Epidermal melanocyte (primary cell): Measurements from ENCODE around the gene NCKAP5.
"Not testable (repeated sequence)": the region's sequence is repeated elsewhere in the genome, so short reads cannot be mapped to it uniquely, and the experiment has no call there.

Experiments
- DNase-seq: peaks from one replicate; pipeline ENCODE4 v3.0.0; 2011; ENCODE audit warnings: low spot score; ENCODE audit not compliant: insufficient read length

NCKAP5 gene

DNA sequence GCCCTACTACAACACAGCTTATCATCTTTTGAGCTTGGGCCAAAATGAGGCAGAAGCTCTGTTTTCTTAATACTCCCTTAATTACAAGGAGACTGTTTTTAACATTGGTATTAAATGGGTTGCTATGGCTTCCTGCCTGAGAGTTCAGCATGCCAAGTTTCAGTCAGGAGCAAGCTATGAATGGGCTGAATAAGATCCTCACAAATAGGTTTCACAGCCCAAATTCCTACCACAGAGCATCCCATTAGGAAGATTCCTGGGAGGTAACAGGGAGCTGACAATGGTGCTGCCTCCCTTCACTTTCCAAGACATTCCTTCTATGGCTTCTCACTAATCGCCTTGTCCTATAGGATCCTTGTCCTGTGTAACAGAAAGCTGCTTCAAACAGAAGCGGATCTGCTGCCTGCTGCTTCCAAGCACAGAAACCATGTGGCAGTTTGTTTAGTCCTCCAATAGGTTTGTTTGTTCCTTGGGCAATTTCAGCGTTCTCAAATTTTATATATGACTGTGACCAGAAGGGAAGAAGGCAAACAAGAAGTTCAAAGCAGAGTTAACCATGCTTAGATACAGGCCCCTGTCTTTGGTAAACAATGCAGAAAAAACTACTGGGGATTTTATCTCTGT lies 70.9 kb downstream of the NCKAP5 start:
- DNase-seq, result peak; percentile 36

DNA sequence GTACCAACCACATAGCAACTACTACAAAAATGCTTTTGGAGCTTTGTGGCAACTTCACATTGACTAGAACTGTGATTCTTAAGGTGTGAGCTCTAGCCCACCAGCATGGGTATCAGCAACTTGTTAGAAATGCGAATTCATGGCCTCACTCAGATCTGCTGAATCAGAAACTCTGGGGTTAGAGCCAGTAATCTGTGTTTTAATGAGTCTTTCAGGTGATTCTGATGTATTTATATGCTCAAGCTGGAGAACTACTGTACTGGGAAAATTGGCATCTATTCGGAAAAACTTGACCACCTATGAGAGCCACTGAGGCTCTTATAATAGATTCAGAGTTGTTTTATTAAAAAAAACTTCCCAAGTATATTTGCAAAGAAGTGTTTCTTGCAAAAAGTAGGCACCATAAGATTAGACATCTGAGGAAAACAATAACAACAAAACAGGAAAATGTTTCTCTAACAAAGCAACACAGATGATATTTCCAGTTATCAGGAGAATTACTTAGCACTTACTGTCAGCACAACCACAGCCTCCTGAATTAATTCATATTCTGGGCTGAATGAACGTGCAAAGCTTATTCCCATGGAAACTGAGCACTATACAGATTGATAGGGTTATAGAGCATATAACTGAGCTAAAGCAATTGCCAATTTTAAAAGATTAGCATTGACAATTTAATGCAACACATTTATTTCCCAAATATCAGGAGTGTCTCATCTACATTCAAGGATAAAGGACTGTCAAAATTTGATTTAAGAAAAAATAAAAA lies 71.6 kb downstream of the NCKAP5 start:
- DNase-seq, result no peak

DNA sequence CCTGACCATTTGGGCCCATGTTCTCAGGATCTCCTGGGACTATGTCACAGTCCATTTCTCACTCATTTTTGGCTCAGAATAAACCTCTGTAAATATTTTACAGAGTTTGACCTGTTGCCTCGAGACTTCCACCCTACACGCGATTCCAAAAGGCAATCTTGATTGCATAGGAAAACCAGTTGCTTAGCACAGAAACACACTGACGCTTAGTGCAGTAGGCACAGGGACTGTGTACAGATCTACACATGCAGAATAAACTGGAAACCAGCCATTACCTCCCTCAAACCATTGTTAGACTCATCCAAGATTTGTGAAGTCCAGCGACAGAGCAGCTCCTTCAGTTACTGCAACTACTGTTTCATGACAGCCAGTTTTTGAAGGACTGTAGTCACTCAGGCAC lies 73.0 kb downstream of the NCKAP5 start:
- DNase-seq, result no peak

DNA sequence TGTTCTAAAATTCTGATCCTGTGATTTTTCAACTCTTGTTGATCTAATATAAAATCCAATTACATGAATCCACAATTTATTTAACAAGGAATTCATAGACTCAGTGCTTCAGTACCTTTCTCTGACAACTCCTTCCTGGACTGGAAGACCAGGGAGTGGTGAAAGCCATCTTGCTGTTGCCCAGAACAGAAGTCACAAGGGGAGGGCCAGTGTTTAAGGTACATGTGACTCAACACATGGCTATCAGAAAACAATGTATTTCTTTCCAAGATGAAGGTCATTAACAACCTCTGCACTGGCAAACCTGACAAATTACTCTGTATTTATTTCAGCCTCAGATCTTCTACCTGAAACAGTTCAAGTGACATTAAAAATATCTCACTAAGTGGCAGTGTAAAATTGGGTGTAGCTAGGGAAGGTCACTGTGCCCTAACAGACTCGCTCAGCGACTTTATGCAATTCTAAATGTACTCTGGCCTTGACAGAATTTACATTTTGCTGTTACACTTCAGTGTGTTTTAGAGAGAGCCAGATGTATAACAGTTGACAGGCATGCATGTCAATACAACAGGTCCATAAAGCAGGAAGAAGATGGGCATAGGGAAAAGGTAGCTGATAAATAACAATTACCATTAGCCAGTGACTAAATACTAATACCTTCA lies 75.4 kb downstream of the NCKAP5 start:
- no peak for DNase-seq

DNA sequence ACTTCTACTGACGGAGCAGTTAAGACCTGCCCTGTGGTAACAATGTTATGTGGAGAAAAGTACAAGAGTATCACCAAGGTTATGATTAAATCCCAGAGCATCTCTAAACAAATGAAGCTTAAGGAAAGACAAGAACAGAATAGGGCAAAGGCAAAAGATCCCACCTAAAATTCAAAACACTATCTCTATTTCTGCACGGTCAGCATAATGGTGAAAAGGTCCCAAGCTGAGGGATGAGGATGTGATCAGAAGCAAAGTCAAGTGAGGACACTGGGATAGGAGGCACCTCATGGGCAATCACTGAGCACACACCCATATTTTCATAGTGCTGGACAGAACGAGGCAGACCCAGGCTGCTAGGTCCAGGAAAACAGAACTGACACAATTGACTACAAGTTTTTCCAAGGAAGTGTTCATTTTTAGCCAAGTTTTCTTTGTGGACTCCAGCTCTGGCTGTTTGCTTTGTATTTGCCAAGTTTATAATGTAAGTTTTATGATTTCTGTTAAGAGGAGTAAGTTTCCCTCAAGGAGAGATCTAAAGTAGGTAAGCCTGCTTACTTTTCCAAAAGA lies 77.8 kb downstream of the NCKAP5 start:
- DNase-seq, result no peak

DNA sequence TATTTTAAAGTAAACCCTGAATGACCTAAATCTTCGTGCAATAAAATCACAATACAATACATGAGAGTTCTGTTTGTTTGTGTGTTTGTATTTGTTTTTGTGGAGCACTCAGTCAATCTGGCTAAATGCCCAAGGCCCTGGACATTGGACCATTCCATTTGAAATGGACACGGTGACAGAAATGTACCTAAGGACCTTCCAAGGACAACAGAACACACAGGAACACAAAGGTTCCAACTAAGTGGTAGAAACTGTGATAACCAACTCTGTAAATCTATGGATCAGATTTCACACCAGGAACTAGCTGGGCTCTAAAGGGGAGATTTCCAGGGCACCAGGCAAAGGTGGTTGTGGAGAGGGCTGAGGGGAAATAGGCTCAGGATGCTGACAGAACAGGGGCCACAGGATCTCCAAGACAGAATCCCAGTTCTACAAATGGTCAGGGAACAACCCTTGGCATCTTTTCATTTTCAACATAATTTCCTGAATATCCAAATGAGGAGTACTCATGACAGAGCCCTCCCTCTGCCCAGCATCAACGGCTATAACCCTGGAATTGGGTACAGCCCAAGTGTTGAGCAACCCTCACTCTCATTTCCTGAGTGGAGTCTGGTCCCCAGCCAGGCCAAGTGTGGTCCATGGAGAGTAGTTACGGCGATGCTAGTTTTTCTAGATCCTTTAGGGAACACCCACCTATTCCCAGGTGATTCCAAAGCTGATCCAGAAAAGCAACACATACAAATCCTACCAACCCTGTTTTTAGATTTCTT lies 78.4 kb downstream of the NCKAP5 start:
- no peak for DNase-seq

DNA sequence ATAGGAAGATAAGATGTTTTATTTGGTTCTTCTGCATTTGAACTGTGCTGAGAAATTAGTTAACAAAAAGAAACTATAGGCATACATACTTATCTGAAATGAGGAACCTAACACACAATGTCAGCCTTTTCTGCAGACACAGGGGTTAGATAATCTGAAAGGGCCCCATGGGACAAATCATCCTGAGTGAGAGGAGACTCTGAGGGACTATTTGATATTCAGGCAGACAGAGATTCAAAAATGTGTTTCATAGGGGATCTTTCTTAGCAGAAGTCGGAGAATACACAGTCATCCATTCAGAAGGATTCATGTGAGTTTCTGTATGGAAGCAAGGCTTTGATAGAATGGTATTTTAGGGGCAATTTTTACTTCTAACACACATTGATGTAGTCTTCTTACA lies 79.1 kb downstream of the NCKAP5 start:
- no peak for DNase-seq

DNA sequence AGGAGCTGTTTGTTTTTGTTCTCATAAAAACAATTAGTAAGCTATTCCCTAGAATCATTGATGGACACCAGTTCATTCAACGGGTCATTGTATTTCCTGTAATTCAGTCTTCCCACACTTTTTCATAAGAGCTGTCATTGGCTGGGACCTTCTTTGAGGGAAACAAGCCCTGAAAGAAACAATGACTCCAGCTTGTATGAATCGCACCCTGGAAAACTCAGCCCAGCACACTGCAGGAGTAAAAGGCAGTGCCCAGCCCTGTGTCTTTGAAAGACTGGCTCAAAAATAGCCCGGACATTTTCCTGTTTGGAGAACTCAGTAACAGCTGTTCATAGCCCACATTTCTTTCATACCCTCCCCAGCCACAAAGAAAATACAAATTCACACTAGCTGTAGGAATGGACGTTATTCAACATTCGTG lies 81.5 kb downstream of the NCKAP5 start:
- no peak for DNase-seq

DNA sequence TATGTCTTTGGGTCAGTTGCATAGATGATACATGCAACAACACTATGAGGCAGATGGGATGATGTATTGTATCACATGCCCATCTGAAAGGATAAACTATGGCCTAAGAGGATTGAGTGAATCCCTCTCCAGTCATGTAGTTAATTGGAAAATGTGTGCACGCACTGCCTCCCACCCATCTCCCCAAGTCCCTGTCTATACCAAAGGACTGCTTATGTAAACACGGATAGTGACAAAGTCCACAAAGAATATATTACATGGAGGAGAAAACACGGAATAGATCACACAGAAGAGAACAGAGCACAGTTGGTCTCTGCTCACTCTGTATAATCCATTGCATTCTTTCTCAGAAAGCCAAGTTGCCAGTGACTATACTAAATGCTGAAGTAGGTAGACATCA lies 82.4 kb downstream of the NCKAP5 start:
- no peak for DNase-seq

DNA sequence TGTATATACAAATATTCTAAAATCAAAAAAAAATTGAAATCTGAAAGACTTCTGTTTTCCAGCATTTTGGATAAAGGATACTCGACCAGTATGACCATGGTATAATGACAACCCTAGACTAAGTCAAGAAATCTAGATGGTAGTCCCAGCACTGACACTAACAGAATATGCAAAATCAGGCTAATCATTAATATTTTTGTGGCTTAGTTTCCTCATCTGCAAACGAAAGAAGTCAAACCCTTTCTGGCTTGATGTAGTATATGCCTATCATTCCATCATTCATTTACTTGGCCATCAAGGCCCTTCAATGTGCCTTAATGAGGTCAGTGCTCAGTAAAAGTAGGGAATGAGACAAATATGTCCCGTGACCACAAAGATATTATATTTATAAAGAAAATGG lies 83.5 kb downstream of the NCKAP5 start:
- no peak for DNase-seq

DNA sequence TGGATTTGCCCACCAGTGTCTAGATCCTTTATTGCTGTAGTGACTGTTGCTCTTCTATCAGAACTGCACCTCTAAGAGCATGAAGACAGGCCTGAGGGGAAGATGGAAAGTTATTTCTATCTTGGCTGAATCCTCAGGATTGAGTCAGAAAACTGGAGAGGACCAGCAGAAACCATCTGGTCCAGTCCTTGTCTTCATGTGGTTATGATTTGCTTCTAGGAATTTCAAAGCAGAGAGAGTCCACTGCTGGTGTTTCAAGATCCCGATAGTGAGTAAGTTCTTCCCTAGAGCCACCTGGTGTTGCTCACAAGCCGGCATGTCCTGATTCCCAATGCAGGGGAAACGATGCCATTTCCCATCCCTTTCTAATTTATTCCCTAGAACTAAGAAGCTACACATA lies 84.2 kb downstream of the NCKAP5 start:
- peak; percentile 45 for DNase-seq

DNA sequence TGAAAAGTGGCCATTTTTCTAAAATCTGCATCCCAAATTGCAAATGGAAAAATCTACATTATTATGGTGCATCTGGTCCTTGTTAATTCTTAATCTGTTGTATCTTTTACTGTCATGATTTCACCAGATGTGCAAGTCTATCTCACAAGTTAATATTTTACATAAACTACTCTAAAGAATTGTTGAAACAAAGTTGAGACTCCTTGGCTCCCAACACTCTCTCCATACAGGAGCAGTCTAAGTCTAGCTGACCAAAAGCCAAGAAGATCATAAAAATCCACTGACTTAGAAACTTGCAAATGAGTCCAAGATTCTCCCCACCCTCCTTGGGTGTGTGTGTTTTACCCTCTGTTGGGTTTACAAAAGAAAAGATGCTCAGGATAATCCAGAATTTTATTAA lies 85.1 kb downstream of the NCKAP5 start:
- DNase-seq, result no peak

DNA sequence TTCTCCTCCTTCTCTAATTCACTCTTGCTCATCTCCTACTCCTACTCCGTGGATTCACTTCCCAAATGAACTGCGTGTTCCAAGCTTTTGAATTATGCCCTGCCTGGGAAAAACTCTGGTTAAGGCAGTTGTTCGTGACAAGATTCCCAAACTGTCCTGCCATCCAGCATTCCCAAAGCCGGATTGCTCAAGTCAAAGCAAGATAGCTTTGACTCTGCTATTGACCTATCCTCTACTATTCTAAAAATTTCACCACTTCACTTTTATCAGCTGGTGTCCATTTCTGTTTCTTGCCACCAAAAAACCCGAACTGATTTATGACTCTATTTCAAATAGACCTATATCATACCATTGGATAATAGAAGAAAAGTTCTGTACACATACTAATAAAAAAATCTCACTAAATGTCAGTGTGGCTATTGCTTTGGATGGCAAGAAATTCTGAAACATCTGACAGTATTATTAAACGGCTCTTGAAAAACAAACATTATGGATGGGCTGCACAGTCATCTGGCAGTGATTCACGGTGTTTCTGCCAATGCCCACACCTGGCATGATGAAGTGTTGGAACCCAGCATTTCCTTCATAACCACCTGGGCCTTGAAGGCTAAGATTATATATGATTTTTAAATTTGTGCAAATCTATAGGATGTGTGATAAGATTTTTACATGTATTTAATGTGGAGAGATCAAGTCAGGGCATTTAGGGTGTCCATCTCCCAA lies 87.4 kb downstream of the NCKAP5 start:
- DNase-seq, result no peak

DNA sequence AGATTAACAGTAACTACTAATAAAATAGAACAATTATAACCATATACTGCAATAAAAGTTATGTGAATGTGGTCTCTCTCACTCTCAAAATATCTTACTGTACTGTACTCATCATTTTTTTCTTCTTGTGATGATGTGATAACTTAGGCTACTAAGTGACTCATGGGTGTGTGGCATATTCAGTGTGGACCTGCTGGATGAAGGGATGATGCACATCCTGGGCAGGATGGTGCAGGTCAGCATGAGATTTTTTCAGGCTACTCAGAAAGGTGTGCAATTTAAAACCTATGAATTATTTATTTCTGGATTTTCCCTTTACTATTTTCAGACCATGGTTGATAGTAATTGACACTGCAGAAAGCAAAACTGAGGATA lies 90.7 kb downstream of the NCKAP5 start:
- no peak for DNase-seq

DNA sequence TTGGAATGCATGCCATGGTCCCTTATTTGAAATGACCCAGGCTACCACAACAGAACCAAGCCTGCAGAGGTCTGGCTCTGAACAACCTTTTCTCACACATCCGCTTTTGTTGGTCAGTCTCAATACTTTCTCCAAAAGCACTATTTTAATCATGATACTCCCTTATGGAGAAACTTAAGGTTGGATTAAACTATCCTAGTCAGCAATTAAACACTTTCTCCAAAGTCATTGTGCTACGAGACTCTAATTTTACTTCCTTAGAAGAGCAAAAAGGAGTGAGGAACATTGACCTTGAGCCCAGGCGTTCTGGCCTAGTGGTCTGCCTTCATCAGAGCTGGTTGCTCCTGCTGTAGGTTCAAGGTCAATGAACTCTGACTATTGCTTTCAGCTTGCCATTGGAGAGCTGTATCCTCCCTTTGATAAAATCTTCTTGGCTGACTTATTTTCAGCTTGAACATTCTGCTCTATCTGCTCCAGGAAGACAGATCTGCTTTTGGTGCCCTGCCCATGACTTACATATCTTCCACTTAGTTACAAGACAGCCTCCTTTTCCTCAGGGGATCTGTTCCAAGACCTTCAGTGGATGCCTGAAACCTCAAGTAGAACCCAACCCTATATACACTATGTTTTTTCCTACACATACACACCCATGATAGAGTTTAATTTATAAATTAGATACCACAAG lies 91.2 kb downstream of the NCKAP5 start:
- DNase-seq, result no peak

DNA sequence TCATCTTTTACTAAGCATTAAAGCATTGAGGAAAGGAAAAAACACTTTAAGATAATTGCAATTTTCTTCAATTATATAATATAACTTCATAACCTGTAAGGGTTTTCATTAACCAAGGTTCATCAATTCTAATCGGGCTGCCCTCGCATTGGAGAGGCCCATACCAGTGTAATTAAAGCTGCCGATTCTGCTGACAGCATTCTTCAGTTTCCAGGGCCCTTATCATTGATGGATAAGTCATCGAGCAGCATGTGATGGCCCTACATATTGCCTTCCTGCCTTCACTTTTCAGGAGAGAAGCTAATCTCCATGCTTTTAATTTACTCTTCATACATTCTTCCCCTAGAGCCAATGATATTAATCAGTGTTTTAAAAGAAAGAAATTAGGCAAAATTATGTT lies 92.0 kb downstream of the NCKAP5 start:
- no peak for DNase-seq

DNA sequence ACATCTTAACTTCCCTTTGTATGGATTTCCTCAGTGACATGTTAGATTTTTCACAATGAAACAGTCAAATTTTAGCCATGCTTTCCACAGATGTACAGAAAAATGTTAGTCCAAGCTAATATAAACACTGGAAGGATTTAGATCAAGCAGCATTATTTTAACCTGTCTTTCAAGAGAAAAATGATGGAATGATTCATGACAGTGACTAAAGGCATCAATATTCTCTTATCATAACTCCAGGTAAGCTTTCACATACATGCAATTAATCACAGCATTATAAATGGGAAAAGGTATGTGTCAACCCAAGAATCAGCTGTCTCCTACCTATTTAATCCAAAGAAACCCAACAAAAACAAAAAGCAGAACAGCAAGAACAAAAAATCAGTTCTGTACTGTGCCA lies 92.7 kb downstream of the NCKAP5 start:
- no peak for DNase-seq

DNA sequence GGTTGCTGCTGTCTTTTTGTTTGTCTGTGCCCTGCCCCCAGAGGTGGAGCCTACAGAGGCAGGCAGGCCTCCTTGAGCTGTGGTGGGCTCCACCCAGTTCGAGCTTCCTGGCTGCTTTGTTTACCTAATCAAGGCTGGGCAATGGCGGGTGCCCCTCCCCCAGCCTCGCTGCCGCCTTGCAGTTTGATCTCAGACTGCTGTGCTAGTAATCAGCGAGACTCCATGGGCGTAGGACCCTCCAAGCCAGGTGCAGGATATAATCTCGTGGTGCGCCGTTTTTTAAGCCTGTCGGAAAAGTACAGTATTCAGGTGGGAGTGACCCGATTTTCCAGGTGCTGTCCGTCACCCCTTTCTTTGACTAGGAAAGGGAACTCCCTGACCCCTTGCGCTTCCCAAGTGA lies 97.8 kb downstream of the NCKAP5 start:
- not testable (repeated sequence) for DNase-seq

DNA sequence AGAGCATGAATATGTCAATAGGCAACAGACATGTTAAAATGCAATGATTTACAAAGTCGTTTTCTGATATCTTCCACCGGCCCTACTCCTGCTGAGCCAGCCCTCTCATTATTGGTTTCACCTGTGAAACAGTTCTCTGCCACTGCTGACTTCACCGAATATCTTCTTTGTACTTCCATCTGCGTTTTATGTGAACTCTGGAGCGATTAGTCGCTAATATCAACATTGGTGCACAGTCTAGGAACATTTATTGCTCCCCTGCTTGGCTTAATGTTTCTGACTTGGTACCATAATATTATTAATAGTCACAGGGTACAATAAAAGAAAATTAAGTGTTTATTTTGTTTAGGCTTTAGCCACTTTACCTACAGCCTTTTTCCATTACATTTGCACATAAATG lies 105.5 kb downstream of the NCKAP5 start:
- DNase-seq, result no peak

DNA sequence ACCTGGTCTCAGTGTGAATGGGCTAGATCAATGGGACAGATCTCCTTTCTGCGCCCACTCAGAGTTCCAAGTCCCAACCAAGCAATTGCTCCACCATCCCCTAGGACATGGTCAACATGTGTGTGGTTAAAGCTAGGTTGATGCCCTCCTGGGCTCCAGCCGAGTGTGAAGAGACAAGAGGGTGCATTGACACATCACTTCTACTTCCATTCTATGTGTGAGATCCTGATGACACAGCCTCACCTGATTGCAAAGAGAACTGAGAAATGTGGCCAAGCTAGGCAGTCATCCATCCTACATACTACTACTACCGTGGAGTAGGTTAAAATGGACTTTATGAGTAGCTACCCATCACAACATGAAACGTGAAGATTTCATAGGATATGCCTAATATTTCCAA lies 106.8 kb downstream of the NCKAP5 start:
- no peak for DNase-seq
